Right cardiac atrium (tissue), 5 donors: ENCODE results near the gene MT2A. TPM values are rescaled to one million over a fixed set of nuclear protein-coding genes. Genes with fewer than 3 reads are reported as not detected.
A peak's percentile ranks its signal among the peaks of the same experiment; 100 is the strongest.

Experiments used
- ATAC-seq, 2 donors: fragments of 200-7000 bp; cut with Tn5 transposase; one replicate each; pipeline versions ENCODE4 v1.8.0 to v1.9.1; 2020; ENCODE audit warnings: moderate library complexity in 2 of 2, mild to moderate bottlenecking in 1 of 2
- DNase-seq, 3 donors: peaks; one replicate each; pipeline ENCODE4 v3.0.0-alpha.2; 2020
- H3K27ac ChIP-seq: one replicate; pipeline ENCODE4 v1.5.1; 2013; ENCODE audit warnings: mild to moderate bottlenecking, low read length, control low read depth, moderate library complexity
- H3K27me3 ChIP-seq: one replicate; pipeline ENCODE4 v1.6.1; 2013; ENCODE audit not compliant: control insufficient read depth, insufficient read depth
- H3K4me1 ChIP-seq: one replicate; pipeline ENCODE4 v1.6.1; 2013; ENCODE audit warnings: low read length; ENCODE audit not compliant: control insufficient read depth, insufficient read depth
- H3K4me3 ChIP-seq: one replicate; pipeline ENCODE4 v1.5.1; 2013; ENCODE audit warnings: low read length, control low read depth
- H3K9me3 ChIP-seq: one replicate; pipeline ENCODE4 v1.6.1; 2013; ENCODE audit warnings: low read length; ENCODE audit not compliant: control insufficient read depth
- whole genome bisulfite sequencing: extraction: QIAGEN DNeasy Blood & Tissue Kit; methylation state at CpG from one replicate; pipeline ENCODE4 v1.1.7; 2013; 5-methylcytosine and 5-hydroxymethylcytosine counted together
- intact Hi-C, 4 donors: fragments of 100-400 bp; cut with DNase I; formaldehyde crosslinking; loops; one replicate each; pipeline versions ENCODE4 v1.11.0 to v1.14.0; 2022 to 2023
- polyA plus RNA-seq: library from polyadenylated mRNA; stranded (reverse); fragments of 200-250 nt; gene quantifications from one replicate; pipeline ENCODE4 v1.2.3, GENCODE V29; 2013
- total RNA-seq, 4 donors: library from RNA; stranded (reverse); fragmentation: NEBNext Ultra II Directional; extraction: Animal tissue kit (Norgen Biotek cat#: 25700); gene quantifications; one replicate each; pipeline ENCODE4 v1.2.1, GENCODE V29; 2021
- donor health status: healthy with polysubstance abuse.
- donor health status: DM: no; HTN: yes; CAD: no.
- donor health status: DM: no; HTN: no; CAD: no.
- donor health status: DM: no; HTN: yes; CAD: no; lungs with severe emphysema.
- donor health status: DM: yes; HTN: yes; CAD: no.

Gene MT2A
- total and polyA plus RNA-seq, 5 donors, result 55.6 to 154 (median 92.5) TPM

- intact Hi-C loops, result loop anchor here in 3 of 4 donors (2.0 to 10.0 kb wide), 3 partner anchors 15 to 95 kb away; partner anchors contain the start of gene MT1E (in 1 of the 3)
- Histone ChIP-seq H3K27me3 (no peaks in the 10 kb centered on the region), H3K9me3 (no peaks in the 10 kb centered on the region), H3K27ac (peak overlapping the region; percentile 90), H3K4me1 (peaks cover 17% of the 10 kb centered on the region), H3K4me3 (peak overlapping the region; percentile 68)
- peak in 1 of 2 donors; percentile 3 for ATAC-seq
- DNase-seq, result peak in 2 of 3 donors; percentile 60 to 80
- WGBS, result under 1% methylated on average over 6 of the region's 6 CpGs
These were observed 1.1 kb downstream of the MT2A start for GRCh38 chr16:56609463-56609921.

GRCh38 chr16:56610017-56610608 lies 1.7 kb downstream of the MT2A start:
- WGBS, result 15% methylated on average over 10 of the region's 10 CpGs
- H3K9me3 ChIP-seq, result no peaks in the 10 kb centered on the region
- no peaks in the 10 kb centered on the region for H3K27me3 ChIP-seq
- intact Hi-C loops, result no loop called here
- peaks cover 17% of the 10 kb centered on the region for H3K4me1 ChIP-seq
- ATAC-seq, result peak in 1 of 2 donors; percentile 6
- DNase-seq, result peak; percentile 57 to 77 (median 77)
- peak overlapping the region; percentile 92 for H3K27ac ChIP-seq
- no peak overlapping the region for H3K4me3 ChIP-seq

- H3K4me3 ChIP-seq, result no peak overlapping the region
- H3K4me1 ChIP-seq, result peaks cover 17% of the 10 kb centered on the region
- H3K27ac ChIP-seq, result peak overlapping the region; percentile 92
- ATAC-seq (peak in 1 of 2 donors; percentile 2), DNase-seq (peak in 1 of 3 donors; percentile 22)
- intact Hi-C loops, result no loop called here
- WGBS, result 18% methylated on average over 2 of the region's 2 CpGs
- H3K9me3 ChIP-seq, result no peaks in the 10 kb centered on the region
- H3K27me3 ChIP-seq, result no peaks in the 10 kb centered on the region
These were observed 2.3 kb downstream of the MT2A start for GRCh38 chr16:56610609-56611111.

GRCh38 chr16:56611281-56611833 lies 3.0 kb downstream of the MT2A start:
- WGBS, result 42% methylated on average over 2 of the region's 2 CpGs
- peak; percentile 43 to 64 for ATAC-seq
- H3K9me3 ChIP-seq, result no peaks in the 10 kb centered on the region
- H3K4me1 ChIP-seq, result peaks cover 11% of the 10 kb centered on the region
- no peak overlapping the region for H3K4me3 ChIP-seq
- intact Hi-C loops, result no loop called here
- H3K27me3 ChIP-seq, result no peaks in the 10 kb centered on the region
- DNase-seq, result peak; percentile 82 to 90 (median 83)
- H3K27ac ChIP-seq, result peak overlapping the region; percentile 94

- Histone ChIP-seq H3K27ac (no peak overlapping the region), H3K9me3 (no peaks in the 10 kb centered on the region), H3K4me3 (no peak overlapping the region), H3K27me3 (no peaks in the 10 kb centered on the region), H3K4me1 (peaks cover 17% of the 10 kb centered on the region)
- ATAC-seq (no peak), DNase-seq (no peak)
- intact Hi-C loops, result no loop called here
These were observed 5.3 kb downstream of the MT2A start for GRCh38 chr16:56613706-56614105.

- Histone ChIP-seq H3K4me3 (no peak overlapping the region), H3K4me1 (peaks cover 19% of the 10 kb centered on the region), H3K27me3 (no peaks in the 10 kb centered on the region), H3K27ac (no peak overlapping the region), H3K9me3 (no peaks in the 10 kb centered on the region)
- ATAC-seq (no peak), DNase-seq (no peak)
- intact Hi-C loops, result no loop called here
These were observed 6.2 kb downstream of the MT2A start for GRCh38 chr16:56614549-56614991.

- no peak overlapping the region for H3K4me3 ChIP-seq
- no peak overlapping the region for H3K27ac ChIP-seq
- ATAC-seq (no peak), DNase-seq (no peak)
- H3K9me3 ChIP-seq, result no peaks in the 10 kb centered on the region
- no peaks in the 10 kb centered on the region for H3K27me3 ChIP-seq
- H3K4me1 ChIP-seq, result peaks cover 19% of the 10 kb centered on the region
- 95% methylated on average over 3 of the region's 3 CpGs for WGBS
- intact Hi-C loops, result no loop called here
These were observed 7.0 kb downstream of the MT2A start for GRCh38 chr16:56615353-56615752.

GRCh38 chr16:56616608-56617211 lies 8.3 kb downstream of the MT2A start:
- DNase-seq (no peak), ATAC-seq (peak; percentile 21 to 25)
- peak overlapping the region; percentile 22 for H3K27ac ChIP-seq
- intact Hi-C loops, result no loop called here
- peak overlapping the region; percentile 39 for H3K4me3 ChIP-seq
- no peaks in the 10 kb centered on the region for H3K9me3 ChIP-seq
- WGBS, result 46% methylated on average over 23 of the region's 23 CpGs
- H3K27me3 ChIP-seq, result no peaks in the 10 kb centered on the region
- peaks cover 12% of the 10 kb centered on the region for H3K4me1 ChIP-seq

GRCh38 chr16:56617212-56618085 lies 9.1 kb downstream of the MT2A start:
- peak; percentile 96 for ATAC-seq
- WGBS, result 2% methylated on average over 41 of the region's 41 CpGs
- H3K9me3 ChIP-seq, result no peaks in the 10 kb centered on the region
- intact Hi-C loops, result no loop called here
- peak overlapping the region; percentile 75 for H3K27ac ChIP-seq
- H3K4me3 ChIP-seq, result peak overlapping the region; percentile 39
- H3K4me1 ChIP-seq, result peaks cover 11% of the 10 kb centered on the region
- DNase-seq, result peak; percentile 90 to 95 (median 95)
- H3K27me3 ChIP-seq, result no peaks in the 10 kb centered on the region

- Histone ChIP-seq H3K4me3 (peak overlapping the region; percentile 39), H3K27me3 (no peaks in the 10 kb centered on the region), H3K9me3 (no peaks in the 10 kb centered on the region), H3K27ac (peak overlapping the region; percentile 75), H3K4me1 (peaks cover 11% of the 10 kb centered on the region)
- WGBS, result 70% methylated on average over 6 of the region's 6 CpGs
- DNase-seq (no peak), ATAC-seq (no peak)
- intact Hi-C loops, result no loop called here
These were observed 9.8 kb downstream of the MT2A start for GRCh38 chr16:56618138-56618537.
